ENCODE results near the gene EXD3.

DNA sequence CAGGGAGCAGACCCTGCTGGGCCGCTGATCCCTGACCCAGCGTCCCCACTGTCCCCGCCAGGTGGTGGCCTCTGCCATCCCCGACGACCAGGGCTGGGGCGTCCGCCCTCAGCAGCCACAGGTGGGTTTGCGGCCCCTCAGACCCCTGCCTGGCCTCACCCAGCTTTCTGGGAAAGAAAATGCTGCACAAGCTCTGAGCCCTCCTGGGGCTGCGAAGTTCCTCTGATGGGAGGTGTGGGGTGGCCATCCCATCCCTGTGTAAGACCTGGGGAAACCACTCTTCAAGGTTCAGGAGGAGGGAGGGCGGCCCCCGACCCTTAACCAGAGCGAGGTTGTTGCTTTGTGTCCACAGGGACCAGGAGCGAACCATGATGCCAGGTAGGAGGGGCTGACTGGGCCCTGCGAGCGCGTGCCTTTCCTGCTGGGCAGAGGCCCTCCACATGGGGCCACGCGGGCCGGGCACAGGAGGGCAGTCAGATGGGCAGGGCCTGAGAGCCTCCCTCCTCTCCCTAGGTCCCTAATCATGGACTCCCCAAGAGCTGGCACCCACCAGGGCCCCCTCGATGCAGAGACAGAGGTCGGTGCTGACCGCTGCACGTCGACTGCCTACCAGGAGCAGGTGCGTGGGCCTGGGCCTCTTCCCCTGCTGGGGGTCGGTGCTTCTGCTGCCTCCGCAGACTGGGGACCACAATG, 7.9 kb upstream of the EXD3 start:
- TF ChIP-seq POLR2A (IDR thresholded peaks at IDR 0.05; ENCODE audit: low read length) (no peak), GATA1 (IDR thresholded peaks at IDR 0.05; ENCODE audit: low read depth, low read length) (no peak)
